Measurements from ENCODE around the gene CLCF1.

Gene CLCF1

GRCh38 chr11:67420646-67421429 lies 47.4 kb upstream of the CLCF1 start:
- peaks cover 46% of the 10 kb centered on the region for H3K4me1 ChIP-seq (ENCODE audit: control insufficient read depth, insufficient read depth, low read depth, low read length)
- H2BK12ac ChIP-seq (ENCODE audit: low read length in 2 of 2) = peak overlapping the region in 1 of 2 experiments; percentile 49
- peak overlapping the region; percentile 81 for H2BK15ac ChIP-seq (ENCODE audit: low read depth, poor library complexity, severe bottlenecking)
- peaks cover 0 to 17% of the 10 kb centered on the region in 2 experiments for H3K36me3 ChIP-seq (ENCODE audit: control insufficient read depth in 1 of 2, insufficient read depth in 2 of 2, low read depth in 1 of 2, low read length in 2 of 2)
- peak overlapping the region; percentile 35 for H4K91ac ChIP-seq (ENCODE audit: low read length)
- peaks cover 0 to 15% of the 10 kb centered on the region in 2 experiments for H3K27me3 ChIP-seq (ENCODE audit: control insufficient read depth in 1 of 2, insufficient read depth in 1 of 2, low read length in 2 of 2)
- peak overlapping the region in 1 of 2 experiments; percentile 53 for H3K4ac ChIP-seq (ENCODE audit: low read depth in 1 of 2, low read length in 2 of 2)
- H3K18ac ChIP-seq (ENCODE audit: low read depth in 1 of 2, low read length in 2 of 2) = peak overlapping the region; percentile 81 to 94
- peak overlapping the region in 1 of 2 experiments; percentile 29 for H3K23ac ChIP-seq (ENCODE audit: low read length in 2 of 2)
- no peak overlapping the region for H2BK120ac ChIP-seq (ENCODE audit: low read depth, low read length)
- no peaks in the 10 kb centered on the region for H3K9me3 ChIP-seq (ENCODE audit: control insufficient read depth, low read length)
- H3K9ac ChIP-seq (ENCODE audit: low read length) = peak overlapping the region; percentile 64
- peak overlapping the region in 1 of 2 experiments; percentile 86 for H3K14ac ChIP-seq (ENCODE audit: low read length in 2 of 2)
- peak overlapping the region; percentile 70 to 73 for H3K4me3 ChIP-seq (ENCODE audit: insufficient read depth in 1 of 2, low read depth in 1 of 2, low read length in 2 of 2)
- no peak overlapping the region for H3K27ac ChIP-seq (ENCODE audit: low read length, poor library complexity, severe bottlenecking)
- DNase-seq = peak; percentile 91
- H3K4me2 ChIP-seq (ENCODE audit: low read length, poor library complexity, severe bottlenecking) = peak overlapping the region; percentile 80
- H2BK5ac ChIP-seq (ENCODE audit: low read depth, low read length, poor library complexity, severe bottlenecking) = peak overlapping the region; percentile 40
- H3K79me1 ChIP-seq (replicated peaks; ENCODE audit: low read length, poor library complexity, severe bottlenecking) = peaks cover 8% of the 10 kb centered on the region
- H4K8ac ChIP-seq (ENCODE audit: low read length) = peak overlapping the region; percentile 73
- peak overlapping the region; percentile 27 for H2AK5ac ChIP-seq (ENCODE audit: low read length, severe bottlenecking)
- H2AFZ ChIP-seq (ENCODE audit: low read depth, low read length) = peak overlapping the region; percentile 84
- 1% methylated on average over 86 of the region's 97 CpGs for WGBS

GRCh38 chr11:67420147-67420645 lies 46.8 kb upstream of the CLCF1 start:
- no peak overlapping the region for H3K27ac ChIP-seq (ENCODE audit: low read length, poor library complexity, severe bottlenecking)
- H3K27me3 ChIP-seq (ENCODE audit: control insufficient read depth in 1 of 2, insufficient read depth in 1 of 2, low read length in 2 of 2) = peaks cover 0 to 15% of the 10 kb centered on the region in 2 experiments
- H3K9ac ChIP-seq (ENCODE audit: low read length) = peak overlapping the region; percentile 64
- H3K4me3 ChIP-seq (ENCODE audit: insufficient read depth in 1 of 2, low read depth in 1 of 2, low read length in 2 of 2) = peak overlapping the region; percentile 70 to 73
- peak overlapping the region; percentile 81 to 94 for H3K18ac ChIP-seq (ENCODE audit: low read depth in 1 of 2, low read length in 2 of 2)
- H3K4me1 ChIP-seq (ENCODE audit: control insufficient read depth, insufficient read depth, low read depth, low read length) = peaks cover 52% of the 10 kb centered on the region
- peak overlapping the region in 1 of 2 experiments; percentile 53 for H3K4ac ChIP-seq (ENCODE audit: low read depth in 1 of 2, low read length in 2 of 2)
- H2AFZ ChIP-seq (ENCODE audit: low read depth, low read length) = peak overlapping the region; percentile 84
- no peak overlapping the region for H2BK15ac ChIP-seq (ENCODE audit: low read depth, poor library complexity, severe bottlenecking)
- peak overlapping the region; percentile 34 for H4K91ac ChIP-seq (ENCODE audit: low read length)
- H4K8ac ChIP-seq (ENCODE audit: low read length) = peak overlapping the region; percentile 69
- H3K23ac ChIP-seq (ENCODE audit: low read length in 2 of 2) = peak overlapping the region in 1 of 2 experiments; percentile 29
- H3K36me3 ChIP-seq (ENCODE audit: control insufficient read depth in 1 of 2, insufficient read depth in 2 of 2, low read depth in 1 of 2, low read length in 2 of 2) = peaks cover 0 to 17% of the 10 kb centered on the region in 2 experiments
- peaks cover 8% of the 10 kb centered on the region for H3K79me1 ChIP-seq (replicated peaks; ENCODE audit: low read length, poor library complexity, severe bottlenecking)
- 66% methylated on average over 9 of the region's 15 CpGs for WGBS
- H3K14ac ChIP-seq (ENCODE audit: low read length in 2 of 2) = peak overlapping the region in 1 of 2 experiments; percentile 86
- no peaks in the 10 kb centered on the region for H3K9me3 ChIP-seq (ENCODE audit: control insufficient read depth, low read length)
- H2AK5ac ChIP-seq (ENCODE audit: low read length, severe bottlenecking) = peak overlapping the region; percentile 27
- DNase-seq = no peak
- peak overlapping the region in 1 of 2 experiments; percentile 22 for H2BK12ac ChIP-seq (ENCODE audit: low read length in 2 of 2)
- H2BK120ac ChIP-seq (ENCODE audit: low read depth, low read length) = no peak overlapping the region
- peak overlapping the region; percentile 80 for H3K4me2 ChIP-seq (ENCODE audit: low read length, poor library complexity, severe bottlenecking)
- peak overlapping the region; percentile 40 for H2BK5ac ChIP-seq (ENCODE audit: low read depth, low read length, poor library complexity, severe bottlenecking)

- Histone ChIP-seq H3K9ac (ENCODE audit: low read length) (no peak overlapping the region), H2AK5ac (ENCODE audit: low read length, severe bottlenecking) (peak overlapping the region; percentile 7), H3K4me3 (ENCODE audit: insufficient read depth in 1 of 2, low read depth in 1 of 2, low read length in 2 of 2) (no peak overlapping the region), H4K8ac (ENCODE audit: low read length) (no peak overlapping the region), H3K27ac (ENCODE audit: low read length, poor library complexity, severe bottlenecking) (no peak overlapping the region), H3K79me1 (replicated peaks; ENCODE audit: low read length, poor library complexity, severe bottlenecking) (peaks cover 8% of the 10 kb centered on the region), H3K4ac (ENCODE audit: low read depth in 1 of 2, low read length in 2 of 2) (no peak overlapping the region), H3K23ac (ENCODE audit: low read length in 2 of 2) (no peak overlapping the region), H2BK120ac (ENCODE audit: low read depth, low read length) (no peak overlapping the region), H2BK12ac (ENCODE audit: low read length in 2 of 2) (no peak overlapping the region), H3K9me3 (ENCODE audit: control insufficient read depth, low read length) (no peaks in the 10 kb centered on the region), H2BK5ac (ENCODE audit: low read depth, low read length, poor library complexity, severe bottlenecking) (no peak overlapping the region), H2AFZ (ENCODE audit: low read depth, low read length) (no peak overlapping the region), H4K91ac (ENCODE audit: low read length) (peak overlapping the region; percentile 25), H3K18ac (ENCODE audit: low read depth in 1 of 2, low read length in 2 of 2) (no peak overlapping the region), H2BK15ac (ENCODE audit: low read depth, poor library complexity, severe bottlenecking) (no peak overlapping the region), H3K4me2 (ENCODE audit: low read length, poor library complexity, severe bottlenecking) (peak overlapping the region; percentile 80), H3K27me3 (ENCODE audit: control insufficient read depth in 1 of 2, insufficient read depth in 1 of 2, low read length in 2 of 2) (peaks cover 5 to 22% of the 10 kb centered on the region in 2 experiments), H3K14ac (ENCODE audit: low read length in 2 of 2) (no peak overlapping the region), H3K4me1 (ENCODE audit: control insufficient read depth, insufficient read depth, low read depth, low read length) (peaks cover 55% of the 10 kb centered on the region), H3K36me3 (ENCODE audit: control insufficient read depth in 1 of 2, insufficient read depth in 2 of 2, low read depth in 1 of 2, low read length in 2 of 2) (peaks cover 0 to 15% of the 10 kb centered on the region in 2 experiments)
- WGBS = 96% methylated on average over 21 of the region's 21 CpGs
- no peak for DNase-seq
Measured at GRCh38 chr11:67419325-67420049, 46.1 kb upstream of the CLCF1 start.
